Measurements from ENCODE around the gene CTNND2. TPM values are rescaled to one million over a fixed set of nuclear protein-coding genes. Genes with fewer than 3 reads are reported as not detected.

Gene CTNND2
- total RNA-seq, 1 donor from 2014 or later, result 13.9 TPM

GRCh38 chr5:11922394-11922793, 18.1 kb upstream of the CTNND2 start:
- Histone ChIP-seq H3K79me2 (ENCODE audit: low read depth) (no peaks in the 10 kb centered on the region), H3K4me2 (no peak overlapping the region), H3K9me3 (ENCODE audit: low read depth) (no peaks in the 10 kb centered on the region), H3K36me3 (no peaks in the 10 kb centered on the region), H4K20me1 (ENCODE audit: low read depth) (no peaks in the 10 kb centered on the region), H3K27me3 (no peaks in the 10 kb centered on the region), H2AFZ (replicated peaks) (no peak overlapping the region), H3K27ac (no peak overlapping the region), H3K9ac (no peak overlapping the region), H3F3A (ENCODE audit: low read depth) (no peaks in the 10 kb centered on the region), H3K4me1 (no peaks in the 10 kb centered on the region), H3K4me3 (no peak overlapping the region)
- no peaks in the 10 kb centered on the region for H3K27me3 Mint-ChIP-seq (ENCODE audit: insufficient read depth, low read depth)
- H3K27ac Mint-ChIP-seq, result no peak overlapping the region
- DNase-seq (ENCODE audit: low spot score), result no peak
- no peaks in the 10 kb centered on the region for H3K4me1 Mint-ChIP-seq
- no peaks in the 10 kb centered on the region for H3K36me3 Mint-ChIP-seq
- no peak overlapping the region for H3K4me3 Mint-ChIP-seq
- TF ChIP-seq CTCF (IDR thresholded peaks at IDR 0.05) (no peak), EZH2phosphoT487 (IDR thresholded peaks at IDR 0.05) (no peak), EZH2 (IDR thresholded peaks at IDR 0.05) (no peak)
- H3K9me3 Mint-ChIP-seq, result peaks cover 3% of the 10 kb centered on the region

GRCh38 chr5:11918463-11919045, 14.3 kb upstream of the CTNND2 start:
- Histone ChIP-seq H3K4me1 (no peaks in the 10 kb centered on the region), H4K20me1 (ENCODE audit: low read depth) (no peaks in the 10 kb centered on the region), H3K36me3 (no peaks in the 10 kb centered on the region), H3K27ac (no peak overlapping the region), H3K27me3 (no peaks in the 10 kb centered on the region), H3K9me3 (ENCODE audit: low read depth) (no peaks in the 10 kb centered on the region), H3K79me2 (ENCODE audit: low read depth) (no peaks in the 10 kb centered on the region), H3K4me3 (no peak overlapping the region), H3K9ac (no peak overlapping the region), H2AFZ (replicated peaks) (peak overlapping the region; percentile 68), H3F3A (ENCODE audit: low read depth) (no peaks in the 10 kb centered on the region), H3K4me2 (no peak overlapping the region)
- Mint-ChIP-seq H3K27ac (no peak overlapping the region), H3K36me3 (no peaks in the 10 kb centered on the region), H3K9me3 (peaks cover 3% of the 10 kb centered on the region), H3K27me3 (ENCODE audit: insufficient read depth, low read depth) (no peaks in the 10 kb centered on the region), H3K4me1 (no peaks in the 10 kb centered on the region), H3K4me3 (no peak overlapping the region)
- TF ChIP-seq EZH2phosphoT487 (IDR thresholded peaks at IDR 0.05), result no peak
- TF ChIP-seq EZH2 (IDR thresholded peaks at IDR 0.05), result no peak
- TF ChIP-seq CTCF (IDR thresholded peaks at IDR 0.05), result no peak
- no peak for DNase-seq (ENCODE audit: low spot score)

- no peak overlapping the region for H3K4me3 ChIP-seq
- no peaks in the 10 kb centered on the region for H3K9me3 Mint-ChIP-seq
- H4K20me1 ChIP-seq (ENCODE audit: low read depth), result peaks cover 4% of the 10 kb centered on the region
- DNase-seq (ENCODE audit: low spot score), result no peak
- H3K27ac Mint-ChIP-seq, result no peak overlapping the region
- H3F3A ChIP-seq (ENCODE audit: low read depth), result peaks cover 7% of the 10 kb centered on the region
- H3K4me1 Mint-ChIP-seq, result peaks cover 13% of the 10 kb centered on the region
- H3K4me3 Mint-ChIP-seq, result no peak overlapping the region
- H3K79me2 ChIP-seq (ENCODE audit: low read depth), result no peaks in the 10 kb centered on the region
- H3K9ac ChIP-seq, result no peak overlapping the region
- H2AFZ ChIP-seq (replicated peaks), result no peak overlapping the region
- no peaks in the 10 kb centered on the region for H3K9me3 ChIP-seq (ENCODE audit: low read depth)
- H3K36me3 Mint-ChIP-seq, result no peaks in the 10 kb centered on the region
- H3K4me2 ChIP-seq, result no peak overlapping the region
- peaks cover 4% of the 10 kb centered on the region for H3K27me3 Mint-ChIP-seq (ENCODE audit: insufficient read depth, low read depth)
- H3K36me3 ChIP-seq, result no peaks in the 10 kb centered on the region
- peaks cover 4% of the 10 kb centered on the region for H3K4me1 ChIP-seq
- peaks cover 28% of the 10 kb centered on the region for H3K27me3 ChIP-seq
- TF ChIP-seq EZH2 (IDR thresholded peaks at IDR 0.05) (no peak), EZH2phosphoT487 (IDR thresholded peaks at IDR 0.05) (no peak), CTCF (IDR thresholded peaks at IDR 0.05) (no peak)
- no peak overlapping the region for H3K27ac ChIP-seq
These were observed 5.2 kb upstream of the CTNND2 start for GRCh38 chr5:11909471-11909870.
